Smooth muscle cell (in vitro differentiated cells): Measurements from ENCODE around the gene TBCB. TPM values are rescaled to one million over a fixed set of nuclear protein-coding genes. Genes with fewer than 3 reads are reported as not detected.
"Not testable (repeated sequence)": the region's sequence is repeated elsewhere in the genome, so short reads cannot be mapped to it uniquely, and the experiment has no call there.

Experiments
- DNase-seq: peaks from one replicate; lab custom pipeline; 2025; ENCODE audit not compliant: unreplicated experiment; lab: John Stamatoyannopoulos, UW
- H2AFZ ChIP-seq: fragments of 200-600 bp; sonication (generic); 2 replicates; pipeline ENCODE4 v1.6.0; 2016; ENCODE audit warnings: antibody characterized with exemption, low read depth, mild to moderate bottlenecking
- H3F3A ChIP-seq: fragments of 200-600 bp; sonication (generic); 2 replicates; pipeline ENCODE4 v1.6.0; 2017; ENCODE audit warnings: antibody characterized with exemption, low read depth
- H3K27ac ChIP-seq: fragments of 200-600 bp; sonication (generic); 2 replicates; pipeline ENCODE4 v1.5.1; 2016; ENCODE audit warnings: low read depth, mild to moderate bottlenecking
- H3K27me3 ChIP-seq: fragments of 200-600 bp; sonication (generic); 2 replicates; pipeline ENCODE4 v1.6.1; 2016; ENCODE audit warnings: low read depth, mild to moderate bottlenecking
- H3K36me3 ChIP-seq: fragments of 200-600 bp; sonication (generic); 2 replicates; pipeline ENCODE4 v1.5.1; 2016; ENCODE audit warnings: low read depth
- H3K4me1 ChIP-seq: fragments of 200-600 bp; sonication (generic); 2 replicates; pipeline ENCODE4 v1.5.1; 2016; ENCODE audit warnings: low read depth
- H3K4me2 ChIP-seq: fragments of 200-600 bp; sonication (generic); 2 replicates; pipeline ENCODE4 v1.6.0; 2016; ENCODE audit warnings: mild to moderate bottlenecking
- H3K4me3 ChIP-seq: fragments of 200-600 bp; sonication (generic); 2 replicates; pipeline ENCODE4 v1.5.1; 2016; ENCODE audit warnings: mild to moderate bottlenecking
- H3K79me2 ChIP-seq: fragments of 200-600 bp; sonication (generic); 2 replicates; pipeline ENCODE4 v1.6.0; 2016; ENCODE audit warnings: low read depth, mild to moderate bottlenecking
- H3K9ac ChIP-seq: fragments of 200-600 bp; sonication (generic); 2 replicates; pipeline ENCODE4 v1.6.0; 2016; ENCODE audit warnings: low read depth
- H3K9me3 ChIP-seq: fragments of 200-600 bp; sonication (generic); replicated peaks from 2 replicates; pipeline ENCODE4 v1.5.1; 2016; ENCODE audit warnings: low read depth
- H4K20me1 ChIP-seq: fragments of 200-600 bp; sonication (generic); 2 replicates; pipeline ENCODE4 v1.6.0; 2016; ENCODE audit warnings: low read depth
- WGBS: methylation state at CpG from one replicate; pipeline ENCODE4 v1.1.7; 2016; ENCODE audit warnings: low lambda C conversion rate; 5-methylcytosine and 5-hydroxymethylcytosine counted together
- polyA plus RNA-seq: library from polyadenylated mRNA; unstranded; fragments of >200 nt; fragmentation: Nextera tagmentation; extraction: Ambion mirVana; gene quantifications from 2 replicates; pipeline ENCODE4 v1.2.1, GENCODE V29; 2016
- total RNA-seq: library from RNA; depleted of rRNA; stranded (reverse); fragments of >200 nt; gene quantifications from 2 replicates; pipeline ENCODE4 v1.2.3, GENCODE V29; 2014
- TF ChIP-seq, protein P1 (sequence below): fragments of 200-600 bp; sonication (generic); IDR thresholded peaks from 2 replicates; pipeline ENCODE4 v1.5.1; 2017; ENCODE audit warnings: borderline replicate concordance, mild to moderate bottlenecking, antibody characterized with exemption; ENCODE audit not compliant: insufficient read depth, poor library complexity, severe bottlenecking

TBCB gene, protein sequence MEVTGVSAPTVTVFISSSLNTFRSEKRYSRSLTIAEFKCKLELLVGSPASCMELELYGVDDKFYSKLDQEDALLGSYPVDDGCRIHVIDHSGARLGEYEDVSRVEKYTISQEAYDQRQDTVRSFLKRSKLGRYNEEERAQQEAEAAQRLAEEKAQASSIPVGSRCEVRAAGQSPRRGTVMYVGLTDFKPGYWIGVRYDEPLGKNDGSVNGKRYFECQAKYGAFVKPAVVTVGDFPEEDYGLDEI
- 104 and 146 TPM in 2 replicates for total RNA-seq
- polyA plus RNA-seq = 234 and 241 TPM in 2 replicates

DNA sequence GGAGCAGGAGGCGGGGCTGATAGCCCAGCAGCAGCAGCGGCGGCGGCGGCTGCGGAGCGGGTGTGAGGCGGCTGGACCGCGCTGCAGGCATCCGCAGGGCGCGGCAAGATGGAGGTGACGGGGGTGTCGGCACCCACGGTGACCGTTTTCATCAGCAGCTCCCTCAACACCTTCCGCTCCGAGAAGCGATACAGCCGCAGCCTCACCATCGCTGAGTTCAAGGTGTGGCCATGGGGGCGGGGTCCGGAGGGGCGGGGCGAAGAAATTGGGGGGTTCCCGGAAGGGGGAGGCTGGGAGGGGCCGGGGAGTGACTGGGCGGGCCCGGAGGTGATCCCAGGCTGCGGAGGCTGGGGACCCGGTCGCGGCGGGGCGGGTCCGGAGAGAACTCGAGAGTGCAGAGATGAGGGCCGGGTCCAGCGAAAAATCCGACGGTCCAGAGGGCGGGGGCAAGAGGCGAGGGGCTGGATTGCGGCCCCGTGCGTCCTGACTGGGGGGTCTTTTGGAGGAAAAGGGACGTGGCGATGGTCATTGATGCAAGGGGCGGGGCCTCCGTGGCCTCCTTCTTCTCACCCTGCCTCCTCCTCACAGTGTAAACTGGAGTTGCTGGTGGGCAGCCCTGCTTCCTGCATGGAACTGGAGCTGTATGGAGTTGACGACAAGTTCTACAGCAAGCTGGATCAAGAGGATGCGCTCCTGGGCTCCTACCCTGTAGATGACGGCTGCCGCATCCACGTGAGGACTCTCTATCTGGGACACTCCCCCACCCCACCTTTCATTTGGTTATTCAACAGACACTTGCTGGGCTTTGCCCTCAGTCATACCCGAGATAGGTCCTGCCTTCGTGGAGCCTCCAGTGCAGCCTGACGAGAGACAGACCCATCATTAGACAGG lies at the start of gene TBCB:
Gene TBCB, plus strand, starts transcription at position 16 of the 891 bp plus-strand sequence. Its CDS starts 93 bp downstream, at position 109.
- Histone ChIP-seq H3K4me1 (peaks cover 6% of the 10 kb centered on the region), H3K27ac (peak within 1 kb of the TSS; percentile 13), H3K27me3 (no peaks in the 10 kb centered on the region), H3K4me3 (peak within 1 kb of the TSS; percentile 70), H3K79me2 (peaks cover 18% of the 10 kb centered on the region), H4K20me1 (peaks cover 8% of the 10 kb centered on the region), H3K4me2 (peak within 1 kb of the TSS; percentile 97), H3F3A (no peaks in the 10 kb centered on the region), H2AFZ (peak within 1 kb of the TSS; percentile 46), H3K9ac (peak within 1 kb of the TSS; percentile 70), H3K36me3 (no peaks in the 10 kb centered on the region), H3K9me3 (no peaks in the 10 kb centered on the region)
- WGBS = 5% methylated on average over 50 of the region's 59 CpGs
- DNase-seq = peak; percentile 92
- TF ChIP-seq, protein P1, sequence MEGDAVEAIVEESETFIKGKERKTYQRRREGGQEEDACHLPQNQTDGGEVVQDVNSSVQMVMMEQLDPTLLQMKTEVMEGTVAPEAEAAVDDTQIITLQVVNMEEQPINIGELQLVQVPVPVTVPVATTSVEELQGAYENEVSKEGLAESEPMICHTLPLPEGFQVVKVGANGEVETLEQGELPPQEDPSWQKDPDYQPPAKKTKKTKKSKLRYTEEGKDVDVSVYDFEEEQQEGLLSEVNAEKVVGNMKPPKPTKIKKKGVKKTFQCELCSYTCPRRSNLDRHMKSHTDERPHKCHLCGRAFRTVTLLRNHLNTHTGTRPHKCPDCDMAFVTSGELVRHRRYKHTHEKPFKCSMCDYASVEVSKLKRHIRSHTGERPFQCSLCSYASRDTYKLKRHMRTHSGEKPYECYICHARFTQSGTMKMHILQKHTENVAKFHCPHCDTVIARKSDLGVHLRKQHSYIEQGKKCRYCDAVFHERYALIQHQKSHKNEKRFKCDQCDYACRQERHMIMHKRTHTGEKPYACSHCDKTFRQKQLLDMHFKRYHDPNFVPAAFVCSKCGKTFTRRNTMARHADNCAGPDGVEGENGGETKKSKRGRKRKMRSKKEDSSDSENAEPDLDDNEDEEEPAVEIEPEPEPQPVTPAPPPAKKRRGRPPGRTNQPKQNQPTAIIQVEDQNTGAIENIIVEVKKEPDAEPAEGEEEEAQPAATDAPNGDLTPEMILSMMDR = no peak

DNA sequence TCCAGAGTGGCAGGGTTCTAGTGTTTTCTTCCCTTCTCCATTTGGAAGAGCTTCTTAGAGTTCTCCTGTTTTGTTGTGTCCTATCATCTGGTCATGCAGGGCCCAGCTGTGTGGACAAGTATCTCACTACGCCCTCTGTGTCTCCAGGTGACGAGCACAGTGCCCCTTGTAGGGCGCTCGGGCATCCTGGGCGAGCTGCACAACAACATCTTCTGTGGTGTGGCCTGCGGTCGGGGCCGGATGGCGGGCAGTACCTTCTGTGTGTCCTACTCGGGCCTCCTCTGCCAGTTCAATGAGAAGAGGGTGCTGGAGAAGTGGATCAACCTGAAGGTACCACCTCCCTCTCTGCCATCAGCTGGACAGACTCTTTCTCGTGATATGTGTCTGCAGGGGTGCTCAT lies 47.6 kb upstream of the TBCB start:
- no peaks in the 10 kb centered on the region for H3K27me3 ChIP-seq
- H3K79me2 ChIP-seq = no peaks in the 10 kb centered on the region
- DNase-seq = no peak
- no peak overlapping the region for H3K9ac ChIP-seq
- no peaks in the 10 kb centered on the region for H4K20me1 ChIP-seq
- H3F3A ChIP-seq = no peaks in the 10 kb centered on the region
- TF ChIP-seq, protein P1 = no peak
- H2AFZ ChIP-seq = no peak overlapping the region
- H3K4me3 ChIP-seq = no peak overlapping the region
- H3K27ac ChIP-seq = no peak overlapping the region
- no peaks in the 10 kb centered on the region for H3K4me1 ChIP-seq
- no peak overlapping the region for H3K4me2 ChIP-seq
- H3K36me3 ChIP-seq = no peaks in the 10 kb centered on the region
- 93% methylated on average over 11 of the region's 11 CpGs for WGBS
- no peaks in the 10 kb centered on the region for H3K9me3 ChIP-seq

DNA sequence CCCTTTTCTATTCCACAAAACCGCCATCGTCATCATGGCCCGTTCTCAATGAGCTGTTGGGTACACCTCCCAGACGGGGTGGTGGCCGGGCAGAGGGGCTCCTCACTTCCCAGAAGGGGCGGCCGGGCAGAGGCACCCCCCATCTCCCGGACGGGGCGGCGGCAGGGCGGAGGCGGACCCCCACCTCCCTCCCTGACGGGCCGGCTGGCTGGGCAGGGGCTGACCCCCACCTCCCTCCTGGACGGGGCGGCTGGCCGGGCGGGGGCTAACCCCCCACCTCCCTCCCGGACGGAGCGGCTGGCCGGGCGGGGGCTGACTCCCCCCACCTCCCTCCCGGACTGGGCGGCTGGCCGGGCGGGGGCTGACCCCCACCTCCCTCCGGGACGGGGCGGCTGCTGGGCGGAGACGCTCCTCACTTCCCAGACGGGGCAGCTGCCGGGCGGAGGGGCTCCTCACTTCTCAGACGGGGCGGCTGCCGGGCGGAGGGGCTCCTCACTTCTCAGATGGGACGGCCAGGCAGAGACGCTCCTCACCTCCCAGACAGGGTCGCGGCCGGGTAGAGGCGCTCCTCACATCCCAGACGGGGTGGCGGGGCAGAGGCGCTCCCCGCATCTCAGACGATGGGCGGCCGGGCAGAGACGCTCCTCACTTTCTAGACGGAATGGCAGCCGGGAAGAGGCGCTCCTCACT lies 46.3 kb upstream of the TBCB start:
- H3K9ac ChIP-seq, H3K4me2 ChIP-seq, H3K36me3 ChIP-seq, H3K4me3 ChIP-seq, H3K79me2 ChIP-seq, H3F3A ChIP-seq, DNase-seq, H3K27ac ChIP-seq, H2AFZ ChIP-seq, H3K27me3 ChIP-seq, H3K9me3 ChIP-seq, H4K20me1 ChIP-seq, H3K4me1 ChIP-seq: not testable (repeated sequence)
- 97% methylated on average over 27 of the region's 57 CpGs for WGBS

DNA sequence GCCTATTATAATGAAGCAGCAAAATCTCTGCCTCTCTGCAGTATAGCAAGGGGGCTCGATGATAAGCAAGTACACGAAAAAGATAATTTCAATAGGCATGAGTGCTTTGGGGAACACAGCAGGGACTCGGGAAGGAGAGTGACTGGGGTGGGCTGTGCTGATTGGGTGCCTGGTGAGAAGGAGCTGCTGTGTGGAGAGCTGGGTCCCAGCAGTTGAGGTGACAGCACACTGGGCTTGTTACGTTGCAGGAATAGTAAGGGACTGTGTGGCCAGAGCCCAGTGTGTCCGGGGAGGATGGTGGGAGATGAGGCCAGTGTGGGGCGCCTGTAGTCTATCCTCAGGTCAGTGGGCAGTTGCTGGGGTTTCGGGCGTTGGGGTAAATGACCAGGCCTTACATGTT lies 43.2 kb upstream of the TBCB start:
- Histone ChIP-seq H3K4me2 (no peak overlapping the region), H2AFZ (no peak overlapping the region), H3F3A (no peaks in the 10 kb centered on the region), H3K4me3 (no peak overlapping the region), H3K9me3 (no peaks in the 10 kb centered on the region), H3K27ac (no peak overlapping the region), H3K4me1 (no peaks in the 10 kb centered on the region), H3K36me3 (no peaks in the 10 kb centered on the region), H3K79me2 (no peaks in the 10 kb centered on the region), H3K9ac (no peak overlapping the region), H4K20me1 (no peaks in the 10 kb centered on the region), H3K27me3 (no peaks in the 10 kb centered on the region)
- no peak for DNase-seq
- WGBS = 91% methylated on average over 8 of the region's 8 CpGs
- TF ChIP-seq, protein P1 = no peak
